Stimulated activated CD8-positive, alpha-beta memory T cell treated with anti-CD3 and anti-CD28 coated beads, Interleukin-15, amount 100 ng/mL, for 4 hours (primary cell): ENCODE measurements around the gene CACTIN.
"Not testable (repeated sequence)": the region's sequence is repeated elsewhere in the genome, so short reads cannot be mapped to it uniquely, and the experiment has no call there.

Source experiments
- DNase-seq, 2 donors: peaks; one replicate each; pipeline ENCODE4 v3.0.0-alpha.2; 2020; ENCODE audit warnings: low read depth in 2 of 2

CACTIN gene

DNA sequence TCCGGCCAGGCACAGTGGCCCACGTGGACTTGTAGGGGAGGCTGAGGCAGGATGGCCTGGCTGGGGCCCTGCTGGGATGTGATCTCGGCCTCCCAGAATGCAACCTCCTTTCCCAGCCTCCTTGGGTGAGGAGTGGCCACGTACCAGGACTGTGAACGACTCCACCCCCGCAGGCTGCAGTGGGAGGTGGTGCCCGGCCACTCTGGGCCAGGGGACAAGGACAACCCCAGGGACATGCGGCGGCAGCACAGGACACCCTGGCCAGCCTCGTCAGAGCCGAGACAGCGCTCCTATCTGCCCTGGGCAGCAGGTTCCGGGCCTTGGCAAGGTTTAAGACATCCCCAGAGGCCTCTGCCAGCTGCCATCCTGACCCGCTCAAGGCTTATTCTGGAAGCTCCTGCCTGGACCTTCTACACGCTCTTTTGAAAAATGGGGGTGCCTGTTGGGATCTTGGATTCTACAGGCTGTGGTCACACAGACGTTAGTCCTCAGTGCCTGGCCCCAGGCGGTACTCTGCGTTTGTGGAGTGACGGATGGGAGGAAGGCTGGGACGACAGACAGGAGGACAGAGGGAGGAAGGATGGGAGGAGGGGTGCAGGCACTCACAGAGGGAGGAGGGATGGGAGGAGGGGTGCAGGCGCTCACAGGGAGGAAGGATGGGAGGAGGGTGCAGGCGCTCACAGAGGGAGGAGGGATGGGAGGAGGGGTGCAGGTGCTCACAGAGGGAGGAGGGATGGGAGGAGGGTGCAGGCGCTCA lies 19.9 kb upstream of the CACTIN start:
- DNase-seq: no peak

DNA sequence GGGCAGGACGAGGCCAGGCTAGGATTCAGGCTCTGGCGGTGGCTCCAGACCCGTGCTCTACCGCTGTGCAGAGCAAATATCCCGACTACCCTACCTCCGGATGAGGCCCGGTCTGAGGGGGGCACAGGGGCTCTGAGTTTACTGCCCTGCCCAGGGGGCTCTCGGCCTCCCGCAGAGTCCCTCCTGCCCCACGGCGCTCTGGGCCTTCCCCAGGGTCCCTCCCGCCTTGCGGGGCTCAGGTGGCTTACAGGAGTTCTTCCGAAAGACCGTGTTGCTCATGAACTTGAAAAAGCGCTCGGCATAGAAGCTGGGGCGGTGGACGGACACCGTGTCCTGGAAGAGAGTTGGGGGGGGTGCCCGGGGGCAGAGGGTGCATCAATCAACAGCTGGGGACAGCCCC lies 19.1 kb upstream of the CACTIN start:
- DNase-seq: no peak

DNA sequence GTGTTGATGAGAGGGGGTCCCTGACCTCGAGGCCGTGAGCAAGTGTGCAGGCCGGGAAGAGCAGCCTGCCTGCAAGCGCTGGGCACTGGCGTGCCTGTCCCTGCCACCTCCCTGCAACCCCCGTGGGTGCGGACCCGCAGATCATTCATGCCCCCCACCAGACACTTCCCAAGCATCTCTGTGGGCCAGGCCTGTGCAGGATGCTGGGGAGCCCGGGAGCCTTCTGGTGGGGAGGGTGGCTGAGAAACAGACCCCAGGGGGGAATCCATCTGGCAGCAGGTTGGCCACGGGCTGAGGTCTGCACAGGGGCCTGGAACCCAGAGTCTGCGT lies 18.4 kb upstream of the CACTIN start:
- no peak for DNase-seq

DNA sequence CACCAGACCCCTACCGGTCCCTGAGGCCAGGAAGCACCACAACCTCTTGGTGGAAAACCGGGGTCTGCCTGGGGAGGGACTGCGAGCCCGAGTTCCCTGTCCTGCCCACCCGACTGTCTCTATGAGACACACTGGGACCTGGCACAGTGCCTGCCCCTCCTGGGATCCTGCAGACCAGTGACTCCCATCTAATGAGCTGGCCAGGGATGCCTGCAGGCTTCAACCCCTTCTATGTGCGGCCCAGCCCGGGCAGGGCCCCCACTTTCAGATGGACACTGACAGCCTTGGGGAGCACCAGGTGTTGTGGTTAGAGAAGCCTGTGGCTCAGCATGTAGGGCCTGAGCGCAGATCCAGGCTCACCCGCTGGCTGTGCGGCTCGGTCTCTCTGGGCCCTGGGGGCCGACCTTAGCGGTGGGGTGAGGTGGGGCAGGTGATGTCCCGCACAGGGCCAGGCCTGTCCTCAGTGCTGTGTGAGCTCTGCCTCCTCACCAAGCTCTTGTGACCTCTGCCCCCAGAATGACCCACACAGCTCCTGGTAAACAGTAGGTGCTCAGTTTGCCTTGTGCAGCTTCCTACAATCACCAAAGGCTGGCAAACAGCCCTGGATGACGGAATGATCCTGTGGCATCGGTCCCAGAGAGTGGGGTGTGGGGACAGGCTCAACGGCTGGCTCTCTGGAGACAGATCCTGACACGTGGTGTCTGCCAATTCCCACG lies 17.9 kb upstream of the CACTIN start:
- no peak for DNase-seq

DNA sequence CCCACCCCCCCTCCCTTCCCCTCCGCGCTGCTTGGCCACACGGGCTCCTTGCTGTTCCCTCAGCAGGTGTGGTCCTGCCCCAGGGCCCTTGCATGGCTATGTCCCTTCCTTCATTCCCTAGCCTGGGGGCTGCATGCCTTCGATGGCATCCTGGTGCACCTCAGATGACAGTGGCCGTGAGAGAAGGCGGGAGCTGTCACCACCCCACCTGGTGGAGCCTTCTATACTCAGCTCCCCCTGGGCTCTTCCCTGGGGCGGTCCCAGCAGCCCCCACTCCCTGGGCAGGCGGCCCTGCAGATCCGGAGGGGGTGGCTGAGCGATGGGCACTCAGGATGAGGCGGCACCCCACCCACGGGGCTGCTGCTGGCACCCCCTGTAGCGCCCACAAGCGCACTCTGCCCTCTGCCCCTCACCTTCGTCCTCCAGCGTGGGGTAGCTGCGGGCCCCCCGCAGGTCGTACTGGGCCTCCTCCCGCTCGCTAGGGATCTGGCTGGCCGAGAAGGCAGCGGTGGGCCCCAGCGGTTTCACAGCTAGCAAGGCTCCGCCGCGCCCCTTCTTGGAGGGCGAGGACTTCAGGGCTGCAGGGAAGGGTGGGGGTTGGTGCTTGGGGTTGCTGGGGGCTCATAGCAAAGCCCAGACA lies 17.2 kb upstream of the CACTIN start:
- no peak for DNase-seq

DNA sequence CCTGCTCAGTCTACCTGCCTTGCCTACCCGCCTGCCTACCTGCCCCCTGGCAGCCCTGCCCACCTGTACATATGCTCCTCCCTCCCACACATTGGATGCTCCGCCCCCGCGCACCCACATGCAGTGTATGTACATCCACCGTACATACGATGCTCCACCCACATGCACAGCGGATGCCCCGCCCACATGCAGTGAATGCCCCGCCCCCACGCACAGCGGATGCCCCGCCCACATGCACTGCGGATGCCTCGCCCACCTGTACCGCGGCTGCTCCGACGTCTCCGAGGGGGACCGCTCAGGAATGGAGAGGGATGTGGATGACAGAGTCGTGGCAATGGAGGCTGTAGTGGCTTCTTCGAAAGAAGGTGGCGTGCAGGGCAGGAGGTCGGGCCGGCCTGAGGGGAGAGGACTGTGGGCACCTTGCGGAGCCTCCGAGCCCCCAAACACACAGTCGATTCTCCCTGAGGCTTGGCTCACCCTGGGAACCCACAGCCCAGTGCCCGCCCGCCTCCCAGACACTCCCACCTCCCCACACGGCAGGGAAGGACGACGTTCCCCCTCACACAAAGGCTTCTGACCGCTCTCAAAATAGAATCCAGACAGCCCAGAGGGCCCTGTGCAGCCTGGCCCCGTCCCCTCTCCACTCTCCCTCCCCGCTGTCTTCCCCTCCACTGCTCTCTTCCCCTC lies 16.5 kb upstream of the CACTIN start:
- DNase-seq: no peak

DNA sequence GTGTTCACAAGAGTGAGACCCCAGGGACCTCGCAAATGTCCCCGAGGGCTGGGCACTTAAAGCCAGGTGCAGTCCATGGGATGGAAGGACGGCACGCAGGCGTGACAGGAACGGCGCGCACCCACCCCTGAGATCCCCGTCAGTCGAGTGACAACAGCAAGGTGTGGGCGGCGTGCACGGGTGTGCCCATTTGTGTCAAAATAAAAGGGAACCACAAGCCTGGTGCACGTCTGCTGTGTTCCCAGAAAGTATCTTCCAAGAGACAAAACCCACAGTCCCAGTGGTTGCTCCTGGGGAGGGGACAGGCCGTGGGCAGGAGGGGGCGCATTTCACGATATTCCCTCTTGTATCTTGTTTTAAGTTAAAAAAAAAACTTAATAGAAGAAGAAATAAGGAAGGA lies 15.7 kb upstream of the CACTIN start:
- DNase-seq: no peak

DNA sequence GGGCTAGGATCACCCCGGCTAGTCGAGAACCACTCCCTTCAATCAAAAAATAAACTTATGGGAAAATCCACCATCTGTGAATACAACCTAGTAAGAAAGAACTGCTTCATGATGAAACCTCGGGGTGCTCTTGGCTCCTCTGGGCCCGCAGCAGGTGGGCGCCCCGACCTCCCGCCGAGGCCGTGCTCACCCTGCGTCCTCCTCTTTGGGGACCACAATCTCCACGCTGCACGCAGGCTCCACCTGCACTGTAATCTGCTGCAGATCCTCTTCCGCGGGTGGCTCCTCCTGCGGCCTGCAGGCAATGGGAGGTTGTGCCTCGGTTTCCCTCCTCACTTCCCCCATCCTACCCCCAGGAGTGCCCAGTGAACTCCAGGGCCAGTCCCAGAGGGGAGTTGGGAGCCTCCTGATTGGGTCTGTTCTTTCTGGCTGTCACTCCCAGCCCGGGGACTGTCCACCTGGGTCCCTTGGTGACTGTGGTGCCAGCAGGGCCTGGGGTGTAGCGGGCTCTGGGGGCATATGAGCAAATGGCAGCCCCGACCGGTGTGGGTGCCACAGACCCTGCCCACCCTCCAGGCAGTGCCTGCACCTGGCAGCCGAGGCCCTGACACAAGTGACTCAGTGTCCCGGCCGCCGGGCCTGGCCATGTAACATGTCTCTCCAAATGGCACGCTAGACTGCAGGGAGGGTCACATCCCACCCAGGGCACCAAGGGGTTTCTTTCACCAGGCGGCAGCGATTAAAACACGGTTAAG lies 15.1 kb upstream of the CACTIN start:
- no peak for DNase-seq

DNA sequence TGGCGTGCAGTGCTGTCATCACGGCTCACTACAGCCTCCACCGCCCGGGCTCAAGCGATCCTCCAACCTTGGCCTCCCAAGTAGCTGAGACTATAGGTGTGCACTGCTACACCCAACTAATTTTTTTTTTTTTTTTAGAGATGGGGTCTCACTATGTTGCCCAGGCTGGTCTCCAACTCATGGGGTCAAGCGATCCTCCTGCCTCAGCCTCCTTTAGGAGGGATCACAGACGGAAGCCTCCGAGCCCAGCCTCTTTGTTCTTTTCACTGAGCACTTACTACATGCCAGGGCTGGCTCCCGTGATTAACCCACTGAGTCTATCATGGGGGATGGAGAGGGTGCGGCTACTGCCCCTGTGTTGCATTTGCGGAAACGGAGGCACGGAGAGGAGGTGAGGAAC lies 12.9 kb upstream of the CACTIN start:
- DNase-seq: no peak

DNA sequence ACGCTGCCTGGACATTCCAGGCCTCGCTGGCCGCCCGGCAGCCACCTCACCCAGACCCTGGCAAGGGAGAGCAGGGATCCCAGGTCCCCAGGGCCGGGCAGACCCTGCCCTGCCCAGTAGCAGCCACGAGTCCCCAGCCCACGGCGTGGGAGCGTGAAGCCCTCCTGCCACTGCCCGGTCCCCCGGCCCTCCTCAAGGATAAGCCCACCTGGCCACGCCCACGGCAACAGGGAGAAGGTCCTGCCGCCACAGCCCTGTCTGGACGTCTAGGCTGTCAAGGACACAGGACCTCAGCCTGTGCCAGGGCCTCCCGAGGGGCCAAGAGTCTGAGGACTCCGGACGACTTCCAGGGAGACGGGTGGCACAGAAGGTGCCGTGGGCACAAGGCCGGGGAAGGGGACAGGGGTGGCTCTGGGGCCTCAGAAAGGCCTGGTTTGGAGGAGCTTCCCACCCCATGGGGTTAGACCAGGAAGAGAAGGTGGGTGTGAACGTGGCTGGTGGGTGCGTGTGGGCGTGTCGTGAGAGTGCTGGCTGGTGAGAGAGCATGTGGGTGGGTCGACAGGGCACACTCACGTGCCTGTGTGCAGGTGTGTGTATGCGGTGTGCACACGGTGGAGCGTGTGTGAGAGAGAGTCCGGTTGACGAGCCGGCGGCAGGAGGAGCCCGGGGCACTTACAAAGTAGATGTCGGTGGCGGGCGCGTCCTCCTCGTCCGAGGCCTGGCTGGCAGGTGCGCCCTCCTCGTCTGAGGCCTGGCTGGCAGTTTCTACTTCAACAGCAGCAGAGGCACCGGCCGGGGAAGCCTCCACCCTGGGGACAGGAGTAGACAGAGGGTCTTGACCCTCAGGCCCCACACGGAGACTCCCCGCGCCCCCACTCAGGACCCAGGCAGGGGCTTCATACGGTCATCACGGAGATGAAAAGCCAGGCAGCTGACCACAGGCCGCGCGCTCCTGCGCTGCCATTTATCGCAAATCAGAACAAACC lies 11.9 kb upstream of the CACTIN start:
- DNase-seq: no peak

DNA sequence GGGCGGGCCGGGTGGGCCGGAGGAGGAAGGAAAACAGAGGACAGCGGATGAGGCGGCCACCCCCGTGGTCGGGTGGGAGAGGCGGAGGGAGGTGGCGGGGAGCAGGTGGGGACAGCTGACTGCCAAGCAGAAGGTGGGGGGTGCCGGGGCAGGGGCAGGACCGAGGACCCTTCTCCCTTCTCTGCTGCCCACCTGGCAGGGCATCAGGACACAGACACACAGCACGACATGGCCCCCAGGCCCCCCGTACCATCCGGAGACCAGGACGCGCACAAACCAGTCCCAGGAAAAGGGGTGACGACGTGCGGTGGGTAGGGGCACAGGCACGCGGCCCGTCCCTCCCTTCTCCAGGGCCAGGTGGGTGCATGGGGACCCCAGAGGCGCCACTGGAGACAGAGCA lies 11.0 kb upstream of the CACTIN start:
- no peak for DNase-seq

DNA sequence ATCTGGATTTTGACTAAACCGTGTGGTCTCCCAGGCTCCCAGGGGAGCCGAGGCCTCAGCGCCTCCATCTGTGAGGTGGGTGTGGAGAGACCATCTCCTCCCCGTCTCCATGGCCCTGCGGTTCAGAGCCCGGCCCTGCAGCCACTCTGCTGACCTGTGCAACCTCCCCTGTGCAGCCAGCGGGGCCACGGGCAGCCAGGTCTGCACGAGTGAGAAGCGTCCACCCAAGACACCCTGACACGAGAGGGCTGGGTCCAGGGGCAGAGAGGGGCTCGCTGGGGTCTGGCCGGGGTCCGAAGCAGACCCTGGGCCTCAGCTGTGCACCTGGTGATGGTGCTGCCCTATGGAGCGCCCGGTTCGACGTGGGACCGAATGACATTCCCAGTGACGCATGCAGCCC lies 10.4 kb upstream of the CACTIN start:
- DNase-seq: no peak

DNA sequence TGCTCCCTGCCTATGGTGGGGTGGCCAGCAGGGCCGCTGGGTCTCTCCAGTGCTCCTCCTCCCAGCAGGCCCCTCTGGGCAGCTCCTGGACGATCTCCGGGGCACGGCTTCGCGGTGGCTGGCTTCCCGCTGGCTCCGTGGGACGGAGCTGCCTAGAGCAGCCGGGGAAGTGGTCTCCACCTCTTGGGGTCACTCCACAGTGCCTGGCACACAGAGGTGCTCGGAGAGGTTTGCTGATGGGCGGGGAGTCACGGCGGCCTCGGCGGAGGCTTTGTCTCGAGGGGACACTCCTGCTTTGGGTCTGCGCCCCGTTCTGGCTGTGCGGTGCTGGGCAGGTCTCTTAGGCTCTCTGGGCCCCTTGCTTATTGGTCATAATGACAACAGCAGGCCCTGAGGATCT lies 9.9 kb upstream of the CACTIN start:
- no peak for DNase-seq

DNA sequence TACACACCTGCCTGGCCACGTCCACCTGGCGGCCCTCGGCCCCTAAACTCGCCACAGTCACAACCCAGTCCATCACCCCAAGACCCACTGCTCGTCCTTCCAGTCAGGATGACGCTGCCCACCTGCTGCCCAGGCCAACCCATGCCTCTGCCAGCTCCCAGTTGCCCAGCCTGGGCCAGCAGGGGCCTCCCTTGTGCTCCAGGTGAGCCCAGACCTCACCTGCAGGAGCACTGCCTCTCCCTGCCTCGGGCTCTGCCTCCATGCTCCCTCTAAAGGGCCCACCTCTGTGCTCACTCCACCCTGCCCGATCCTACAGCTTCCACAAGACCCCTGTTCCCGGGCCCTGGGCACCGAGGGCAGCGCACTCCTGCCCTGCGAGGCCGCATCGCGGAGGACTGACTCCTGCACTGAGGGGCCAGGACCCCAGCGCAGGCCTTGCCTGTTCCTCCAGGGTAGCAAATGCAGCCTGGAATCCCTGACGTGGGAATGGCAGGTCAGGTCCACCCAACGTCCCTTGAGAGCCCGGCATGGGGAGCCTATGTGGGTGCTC lies 8.0 kb upstream of the CACTIN start:
- DNase-seq: no peak

DNA sequence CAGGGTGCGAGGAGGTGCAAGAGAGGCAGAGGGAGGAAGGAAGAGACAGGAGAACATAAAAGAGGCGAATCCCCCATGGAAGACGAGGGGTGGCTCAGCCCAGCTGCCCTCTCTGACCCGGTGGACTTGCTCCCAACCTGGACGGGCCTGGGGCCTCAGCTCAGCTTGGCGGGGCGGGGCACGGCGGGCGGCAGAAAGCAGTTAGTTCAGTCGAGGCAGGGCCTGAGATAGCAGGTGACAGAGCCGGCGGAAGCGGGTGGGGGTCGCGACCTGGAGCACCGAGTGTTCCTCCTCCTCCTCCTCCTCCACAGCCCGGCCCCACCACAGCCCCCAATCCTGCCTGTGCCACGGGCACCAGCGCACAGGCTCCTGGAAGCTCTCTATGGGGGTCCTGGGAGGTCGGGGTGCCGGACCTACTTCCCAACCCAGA lies 7.0 kb upstream of the CACTIN start:
- DNase-seq: no peak

DNA sequence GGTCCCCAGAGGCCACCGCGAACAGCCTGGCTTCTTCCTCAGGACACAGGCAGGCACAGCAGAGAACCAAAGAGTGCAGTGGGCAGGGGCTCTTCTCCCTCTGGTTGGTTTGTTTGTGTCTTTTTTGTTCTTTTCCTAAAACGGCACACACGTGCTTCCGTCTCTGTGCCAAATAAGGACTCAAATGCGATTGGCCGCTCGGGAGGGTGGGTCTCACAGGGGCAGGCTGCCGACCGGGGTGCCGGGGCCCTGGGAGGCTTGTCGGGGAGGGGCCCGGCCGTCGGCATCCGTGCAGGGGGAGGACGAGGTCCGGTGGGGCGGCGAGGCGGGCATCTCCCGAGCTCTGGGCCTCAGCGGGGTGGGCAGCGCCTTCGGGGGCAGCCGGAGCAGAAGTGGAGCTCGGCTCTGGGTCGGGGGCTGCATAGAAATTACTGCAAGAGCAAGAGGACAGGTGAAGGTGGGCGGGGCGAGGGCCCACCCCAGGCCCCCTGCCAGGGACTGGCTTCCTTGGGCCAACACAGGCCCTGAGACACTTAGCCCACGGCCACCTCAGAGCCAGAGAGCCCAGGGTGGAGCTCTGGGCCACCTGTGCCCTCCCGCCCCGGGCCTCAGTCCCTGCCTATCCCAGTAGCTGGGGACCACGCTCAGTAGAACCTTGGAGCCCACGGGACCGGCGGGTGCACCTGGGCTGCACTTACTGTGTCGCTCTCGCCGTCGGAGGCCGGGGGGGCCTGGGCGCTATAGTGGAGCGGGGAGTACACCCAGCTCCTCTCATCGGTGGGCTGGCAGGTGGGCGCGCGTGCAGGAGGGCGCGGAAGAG lies 6.4 kb upstream of the CACTIN start:
- no peak for DNase-seq

DNA sequence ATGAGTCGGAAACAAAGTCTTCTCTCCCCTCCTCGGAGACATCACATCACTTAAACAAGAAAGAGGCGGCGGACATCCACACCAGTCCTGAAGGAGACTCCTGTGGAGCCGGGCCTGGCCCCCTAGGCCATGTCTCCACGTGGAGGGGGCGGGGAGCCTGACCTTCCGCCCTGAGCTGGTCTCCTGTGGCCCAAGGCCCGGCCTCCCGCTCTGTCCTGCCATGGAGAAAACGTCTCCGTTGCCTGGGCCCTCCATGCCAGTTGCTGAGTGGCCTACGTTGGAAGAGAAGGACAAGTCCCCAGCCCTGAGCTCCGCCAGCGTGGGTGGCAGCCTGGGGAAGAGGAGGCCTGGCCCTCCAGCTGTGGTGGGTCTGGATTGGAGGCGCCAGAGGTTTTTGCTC lies 5.5 kb upstream of the CACTIN start:
- DNase-seq: no peak

DNA sequence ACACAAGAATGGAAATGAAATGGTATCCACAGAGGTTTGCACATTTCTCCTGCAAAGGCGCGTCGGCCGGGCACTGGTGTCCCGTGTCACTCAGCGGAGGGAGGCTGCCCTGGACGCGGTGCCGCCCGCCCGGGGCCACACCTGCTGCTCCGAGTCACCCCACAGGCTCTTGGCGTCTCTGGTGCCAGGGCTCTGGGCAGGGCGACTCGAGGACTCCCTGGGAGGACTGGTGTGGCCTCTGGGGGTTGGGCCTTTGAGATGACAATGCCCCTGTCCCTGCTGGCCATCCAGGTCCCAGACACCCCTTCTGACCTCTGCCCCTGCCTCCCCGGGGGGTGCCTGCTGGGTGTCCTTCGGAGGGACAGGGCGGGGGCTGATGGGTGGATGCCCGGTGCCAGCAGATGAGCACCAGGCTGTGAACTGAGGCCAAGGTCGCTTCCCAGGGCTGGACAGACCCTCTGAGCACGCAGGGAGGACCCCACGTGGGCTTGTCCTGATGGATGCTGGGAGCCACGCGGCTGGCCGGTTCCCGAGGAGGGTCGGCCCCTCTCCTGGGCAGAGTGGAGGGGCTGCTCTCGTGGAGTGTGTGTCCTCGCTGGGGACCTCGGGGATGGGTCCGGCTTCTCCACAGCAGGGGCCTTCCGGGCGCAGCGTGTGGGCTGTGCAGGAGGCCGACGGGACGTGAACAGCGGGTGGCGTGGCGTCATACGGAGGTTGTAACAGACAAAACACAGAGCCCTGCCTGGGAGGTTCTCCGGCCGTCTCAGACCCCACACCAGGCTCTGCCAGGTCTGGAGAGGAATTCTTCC lies 4.7 kb upstream of the CACTIN start:
- DNase-seq: no peak

DNA sequence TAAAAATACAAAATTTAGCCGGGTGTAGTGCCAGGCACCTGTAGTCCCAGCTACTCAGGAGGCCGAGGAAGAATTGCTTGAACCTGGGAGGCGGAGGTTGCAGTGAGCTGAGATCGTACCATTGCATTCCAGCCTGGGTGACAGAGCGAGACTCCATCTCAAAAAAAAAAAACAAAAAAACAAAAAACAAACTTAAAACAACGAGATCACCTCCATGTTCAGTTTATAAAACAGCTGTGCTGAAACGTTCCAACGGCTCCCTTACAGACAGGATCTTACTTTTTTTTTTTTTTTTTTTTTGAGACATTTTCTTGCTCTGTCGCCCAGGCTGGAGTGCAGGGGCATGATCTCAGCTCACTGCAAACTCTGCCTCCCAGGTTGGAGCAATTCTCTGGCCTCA lies 2.2 kb upstream of the CACTIN start:
- not testable (repeated sequence) for DNase-seq
